Measurements from ENCODE around the gene USH1G. TPM values are rescaled to one million over a fixed set of nuclear protein-coding genes. Genes with fewer than 3 reads are reported as not detected.

Gene USH1G
- total and polyA plus RNA-seq, 2 of the 13 experiments (the other 11 are each of a cell fraction or from before 2014, with no cell fraction given) = 0.04 TPM; not detected in 1

GRCh38 chr17:74960570-74961342, 37.7 kb upstream of the USH1G start (continued):
- TF ChIP-seq HNF1A (IDR thresholded peaks at IDR 0.05; ENCODE audit: low read depth) (no peak), HNF1A (CRISPR knock-in tag; IDR thresholded peaks at IDR 0.05; ENCODE audit: borderline replicate concordance) (peak; percentile 70), HNF4G (IDR thresholded peaks at IDR 0.05; ENCODE audit: borderline replicate concordance, low read depth, low read length) (no peak), HNF4G (CRISPR knock-in tag; IDR thresholded peaks at IDR 0.05; ENCODE audit: borderline replicate concordance, low read depth) (no peak), PCBP2 (optimal IDR thresholded peaks at IDR 0.05; ENCODE audit: low read depth, low read length, poor library complexity, severe bottlenecking) (no peak), ZFP90 (CRISPR knock-in tag; IDR thresholded peaks at IDR 0.05; ENCODE audit: borderline replicate concordance) (peak; percentile 57; the same call in 1 of the 2 replicates), KLF13 (CRISPR knock-in tag; IDR thresholded peaks at IDR 0.05) (0 out of 2 replicates have a peak, but pooled peaks have one; percentile 61), RFX1 (IDR thresholded peaks at IDR 0.05) (no peak), CHD2 (IDR thresholded peaks at IDR 0.05; ENCODE audit: low read depth, low read length) (no peak), GATAD1 (CRISPR knock-in tag; IDR thresholded peaks at IDR 0.05) (peak; percentile 64), NFE2L1 (CRISPR knock-in tag; IDR thresholded peaks at IDR 0.05; ENCODE audit: borderline replicate concordance) (no peak), ZZZ3 (CRISPR knock-in tag; IDR thresholded peaks at IDR 0.05; ENCODE audit: borderline replicate concordance) (no peak), TOPORS (CRISPR knock-in tag; IDR thresholded peaks at IDR 0.05) (no peak), ZNF264 (CRISPR knock-in tag; IDR thresholded peaks at IDR 0.05) (peak; percentile 85; the same call in 1 of the 2 replicates), MIER3 (CRISPR knock-in tag; IDR thresholded peaks at IDR 0.05; ENCODE audit: borderline replicate concordance) (peak; percentile 69; the same call in 1 of the 2 replicates), FLYWCH1 (CRISPR knock-in tag; IDR thresholded peaks at IDR 0.05) (0 out of 2 replicates have a peak, but pooled peaks have one; percentile 32), ZNF18 (CRISPR knock-in tag; IDR thresholded peaks at IDR 0.05; ENCODE audit: insufficient replicate concordance) (no peak), ZNF552 (CRISPR knock-in tag; IDR thresholded peaks at IDR 0.05; ENCODE audit: borderline replicate concordance) (0 out of 2 replicates have a peak, but pooled peaks have one; percentile 81), MAFG (CRISPR knock-in tag; IDR thresholded peaks at IDR 0.05) (no peak), KAT7 (CRISPR knock-in tag; IDR thresholded peaks at IDR 0.05; ENCODE audit: borderline replicate concordance) (no peak), IRX3 (CRISPR knock-in tag; IDR thresholded peaks at IDR 0.05; ENCODE audit: borderline replicate concordance, low read depth) (peak; percentile 42; the same call in 1 of the 2 replicates), HDAC2 (CRISPR knock-in tag; IDR thresholded peaks at IDR 0.05) (peak; percentile 83)

Measured in HepG2 (cell line).